Stimulated activated naive B cell treated with anti-CD40 and anti-IgM and Interleukin-4, amounts not matched to agents 10 μg/mL and 1 μg/mL and 100 μg/mL, for 72 hours (primary cell): ENCODE results near the gene CELF5.
"Not testable (repeated sequence)": the region's sequence is repeated elsewhere in the genome, so short reads cannot be mapped to it uniquely, and the experiment has no call there.

Experiments
- ATAC-seq, 2 donors: fragments of 150-1000 bp; cut with Tn5 transposase; replicated peaks; 2 replicates each; pipeline ENCODE4 v1.10.0; 2021; ENCODE audit warnings: moderate library complexity in 1 of 2
- DNase-seq: peaks from one replicate; pipeline ENCODE4 v3.0.0; 2021
- H3K27ac Mint-ChIP-seq: one replicate; pipeline ENCODE4 v1.8.0; 2022; ENCODE audit warnings: mild to moderate bottlenecking, mixed read lengths
- H3K27me3 Mint-ChIP-seq, 2 donors: one replicate each; pipeline ENCODE4 v1.8.0; 2022; ENCODE audit warnings: mixed read lengths in 2 of 2
- H3K36me3 Mint-ChIP-seq, 2 donors: one replicate each; pipeline ENCODE4 v1.8.0; 2022; ENCODE audit warnings: mixed read lengths in 2 of 2, mild to moderate bottlenecking in 1 of 2
- H3K4me1 Mint-ChIP-seq, 2 donors: one replicate each; pipeline ENCODE4 v1.8.0; 2022; ENCODE audit warnings: mixed read lengths in 2 of 2, mild to moderate bottlenecking in 1 of 2
- H3K4me3 Mint-ChIP-seq, 2 donors: one replicate each; pipeline ENCODE4 v1.8.0; 2022; ENCODE audit warnings: mild to moderate bottlenecking in 2 of 2, mixed read lengths in 2 of 2, moderate library complexity in 1 of 2
- H3K9me3 Mint-ChIP-seq, 2 donors: one replicate each; pipeline ENCODE4 v1.8.0; 2022; ENCODE audit warnings: mixed read lengths in 2 of 2, mild to moderate bottlenecking in 1 of 2

Gene CELF5

DNA sequence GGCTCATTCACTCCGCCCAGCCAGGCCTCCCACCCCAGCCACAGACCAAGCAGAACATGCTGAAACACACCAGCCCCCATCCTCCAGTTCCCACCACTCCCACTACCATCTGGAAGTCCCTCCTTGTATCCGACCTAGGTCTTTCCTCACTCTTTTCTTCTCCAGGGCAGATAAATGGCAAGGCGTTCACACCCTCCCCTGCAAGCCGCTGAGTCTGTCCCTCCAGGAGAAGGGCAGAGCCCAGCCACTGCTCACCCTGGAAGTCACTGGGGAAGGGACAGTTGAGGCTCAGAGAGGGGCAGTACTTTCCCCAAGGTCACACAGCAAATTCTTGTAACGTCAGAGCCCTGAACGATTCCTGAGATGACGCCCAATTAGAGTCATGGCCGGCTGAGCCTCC is 96.4 kb downstream of the CELF5 start:
- Mint-ChIP-seq H3K9me3 (peaks cover 5% of the 10 kb centered on the region in 2 donors), H3K4me3 (no peak overlapping the region), H3K27me3 (peaks cover 39 to 54% of the 10 kb centered on the region in 2 donors), H3K27ac (no peak overlapping the region), H3K4me1 (peaks cover 8 to 10% of the 10 kb centered on the region in 2 donors), H3K36me3 (no peaks in the 10 kb centered on the region)
- ATAC-seq (no peak), DNase-seq (no peak)

DNA sequence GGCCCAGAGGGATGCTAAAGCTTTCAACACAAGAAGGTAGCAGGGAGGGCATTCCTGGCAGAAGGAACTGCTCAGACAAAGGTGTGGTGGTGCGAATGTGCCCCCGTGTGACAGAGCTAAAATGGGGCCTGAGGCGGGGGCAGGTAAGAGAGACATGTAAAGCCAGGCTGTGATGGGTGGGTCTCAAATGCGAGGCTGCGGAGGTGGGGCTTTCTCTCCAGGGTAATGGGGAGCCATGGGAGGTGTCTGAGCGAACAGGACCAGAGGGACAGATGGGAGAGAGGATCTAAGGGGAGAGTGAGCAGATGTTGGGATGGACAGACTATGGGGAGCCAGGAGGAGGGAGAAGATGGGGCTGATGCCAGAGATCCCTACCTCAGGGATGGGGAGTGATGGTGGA is 97.2 kb downstream of the CELF5 start:
- Mint-ChIP-seq H3K27ac (no peak overlapping the region), H3K4me3 (no peak overlapping the region), H3K36me3 (no peaks in the 10 kb centered on the region), H3K4me1 (peaks cover 8 to 10% of the 10 kb centered on the region in 2 donors), H3K27me3 (peaks cover 34 to 46% of the 10 kb centered on the region in 2 donors), H3K9me3 (peaks cover 5% of the 10 kb centered on the region in 2 donors)
- ATAC-seq (no peak), DNase-seq (no peak)

DNA sequence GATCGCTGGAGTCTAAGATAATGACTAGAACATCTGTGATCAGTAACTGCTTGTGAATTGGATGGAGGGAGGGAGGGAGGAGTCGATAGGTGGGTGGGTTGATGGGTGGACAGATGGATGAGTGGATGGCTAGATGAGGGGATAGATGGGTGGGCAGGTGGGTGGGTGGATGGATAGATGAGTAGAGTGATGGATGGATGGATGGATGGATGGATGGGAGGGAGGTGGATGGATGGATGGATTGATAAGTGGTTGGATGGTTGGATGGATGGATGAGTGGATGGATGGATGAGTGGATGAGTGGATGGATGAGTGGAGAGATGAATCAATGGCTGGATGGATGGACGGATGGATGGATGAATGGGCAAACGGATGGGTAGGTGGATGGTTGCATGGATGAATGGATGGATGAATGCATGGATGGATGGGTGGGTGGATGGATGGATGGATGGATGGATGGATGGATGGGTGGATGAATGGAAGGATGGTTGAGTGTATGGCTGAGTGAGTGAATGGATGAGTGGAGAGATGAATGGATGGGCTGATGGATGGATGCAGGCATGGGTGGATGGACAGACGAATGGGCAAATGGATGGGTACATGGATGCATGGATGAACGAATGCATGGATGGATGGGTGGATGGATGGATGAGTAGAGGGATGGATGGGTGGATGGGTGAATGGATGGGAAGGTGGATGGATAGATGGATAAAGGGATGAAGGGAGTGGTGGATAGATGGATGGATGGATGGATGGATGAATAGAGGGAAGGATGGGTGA is 97.9 kb downstream of the CELF5 start:
- Mint-ChIP-seq H3K27ac (no peak overlapping the region), H3K9me3 (peaks cover 5% of the 10 kb centered on the region in 2 donors), H3K36me3 (no peaks in the 10 kb centered on the region), H3K27me3 (peaks cover 34 to 49% of the 10 kb centered on the region in 2 donors), H3K4me3 (no peak overlapping the region), H3K4me1 (peaks cover 8 to 10% of the 10 kb centered on the region in 2 donors)
- ATAC-seq (no peak), DNase-seq (no peak)

DNA sequence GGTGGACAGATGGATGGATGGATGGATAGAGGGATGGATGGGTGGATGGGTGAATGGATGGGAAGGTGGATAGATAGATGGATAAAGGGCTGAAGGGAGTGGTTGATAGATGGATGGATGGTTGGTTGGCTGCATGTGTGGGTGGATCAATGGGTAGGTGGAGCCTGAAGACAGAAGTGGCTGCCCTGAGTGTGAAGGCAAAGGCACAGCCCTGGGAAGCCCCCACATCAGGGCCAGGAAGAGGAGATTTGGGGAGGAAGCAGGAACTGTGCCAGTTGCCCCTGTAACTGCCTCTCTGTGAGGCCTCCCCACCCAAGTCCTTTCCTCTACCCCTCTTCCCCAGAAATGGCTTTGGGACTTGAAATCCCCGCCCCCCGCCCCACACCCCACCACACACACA is 98.6 kb downstream of the CELF5 start:
- peak; percentile 27 to 51 for ATAC-seq
- peaks cover 8 to 10% of the 10 kb centered on the region in 2 donors for H3K4me1 Mint-ChIP-seq

DNA sequence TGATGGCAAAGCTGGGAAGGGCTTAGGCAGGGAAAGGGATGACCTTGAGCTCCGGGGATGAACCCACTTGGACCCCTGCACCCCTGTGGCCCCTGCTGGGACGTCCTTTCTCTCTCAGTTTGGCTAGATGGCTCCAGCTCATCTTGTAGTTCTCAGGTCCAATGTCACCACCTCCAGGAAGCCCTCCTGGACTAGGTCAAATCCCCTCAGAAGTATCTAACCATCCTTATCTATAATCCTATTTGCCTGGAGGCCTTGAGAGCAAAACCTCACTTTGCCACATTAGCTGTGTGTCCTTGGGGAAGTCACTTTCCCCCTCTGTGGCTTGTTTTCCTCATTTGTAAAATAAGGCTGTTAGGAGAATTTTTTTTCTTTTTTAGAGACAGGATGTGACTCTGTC is 99.2 kb downstream of the CELF5 start:
- ATAC-seq, result no peak
- DNase-seq, result no peak
- no peak overlapping the region for H3K4me3 Mint-ChIP-seq
- H3K4me1 Mint-ChIP-seq, result peaks cover 8 to 10% of the 10 kb centered on the region in 2 donors
- peaks cover 5% of the 10 kb centered on the region in 2 donors for H3K9me3 Mint-ChIP-seq
- peaks cover 34 to 49% of the 10 kb centered on the region in 2 donors for H3K27me3 Mint-ChIP-seq
- no peaks in the 10 kb centered on the region for H3K36me3 Mint-ChIP-seq
- H3K27ac Mint-ChIP-seq, result no peak overlapping the region

More for the DNA sequence above, 98.6 kb downstream of the CELF5 start:
- H3K27me3 Mint-ChIP-seq, result peaks cover 34 to 49% of the 10 kb centered on the region in 2 donors
- no peak overlapping the region for H3K4me3 Mint-ChIP-seq
- H3K36me3 Mint-ChIP-seq, result no peaks in the 10 kb centered on the region
- H3K27ac Mint-ChIP-seq, result no peak overlapping the region
- no peak for DNase-seq
- peaks cover 5% of the 10 kb centered on the region in 2 donors for H3K9me3 Mint-ChIP-seq

DNA sequence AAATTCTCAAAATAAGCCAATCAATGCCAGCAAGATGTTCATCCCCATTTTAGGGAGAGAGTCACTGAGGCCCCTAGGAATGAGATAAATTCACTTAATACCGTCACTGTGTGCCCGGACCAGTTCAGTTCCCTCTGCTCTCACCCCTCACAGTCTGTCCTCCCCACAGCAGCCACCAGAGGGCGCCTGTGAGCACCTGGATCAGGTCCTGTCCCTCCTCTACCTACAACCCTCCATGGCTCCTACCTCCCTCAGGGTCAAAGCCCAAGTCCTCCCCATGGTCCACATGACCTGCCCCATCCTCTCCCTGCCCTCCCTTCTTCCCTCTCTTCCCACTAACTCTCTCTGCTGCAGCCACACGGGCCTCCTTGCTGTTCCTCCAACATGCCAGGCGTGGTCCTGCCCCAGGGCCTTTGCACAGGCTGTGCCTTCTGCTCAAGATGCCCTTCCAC is 100.0 kb downstream of the CELF5 start:
- no peaks in the 10 kb centered on the region for H3K36me3 Mint-ChIP-seq
- DNase-seq (peak; percentile 39), ATAC-seq (peak; percentile 68 to 73)
- peaks cover 5% of the 10 kb centered on the region in 2 donors for H3K9me3 Mint-ChIP-seq
- H3K4me3 Mint-ChIP-seq, result no peak overlapping the region
- peaks cover 34 to 52% of the 10 kb centered on the region in 2 donors for H3K27me3 Mint-ChIP-seq
- no peak overlapping the region for H3K27ac Mint-ChIP-seq
- H3K4me1 Mint-ChIP-seq, result peaks cover 8 to 10% of the 10 kb centered on the region in 2 donors

DNA sequence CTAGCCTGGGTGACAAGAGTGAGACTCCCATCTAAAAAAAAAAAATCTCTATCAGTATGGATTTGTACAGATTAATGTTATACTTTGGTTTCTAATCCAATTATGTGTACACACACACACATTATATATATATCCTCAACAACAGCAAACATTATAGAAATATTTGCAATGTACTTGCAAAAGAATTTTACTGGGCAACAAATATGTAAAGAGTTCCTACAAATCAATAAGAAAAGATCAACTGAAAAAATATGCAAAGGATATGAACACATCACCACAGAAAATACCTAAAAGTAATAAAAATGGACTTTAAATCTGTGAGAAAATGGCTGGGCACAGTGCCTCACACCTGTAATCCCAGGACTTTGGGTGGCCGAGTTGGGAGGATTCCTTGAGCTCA is 101.0 kb downstream of the CELF5 start:
- Mint-ChIP-seq H3K9me3 (peaks cover 5% of the 10 kb centered on the region in 2 donors), H3K27me3 (peaks cover 28 to 47% of the 10 kb centered on the region in 2 donors), H3K36me3 (no peaks in the 10 kb centered on the region), H3K4me1 (peaks cover 8 to 10% of the 10 kb centered on the region in 2 donors), H3K27ac (no peak overlapping the region), H3K4me3 (no peak overlapping the region)
- DNase-seq, result no peak
- no peak for ATAC-seq

DNA sequence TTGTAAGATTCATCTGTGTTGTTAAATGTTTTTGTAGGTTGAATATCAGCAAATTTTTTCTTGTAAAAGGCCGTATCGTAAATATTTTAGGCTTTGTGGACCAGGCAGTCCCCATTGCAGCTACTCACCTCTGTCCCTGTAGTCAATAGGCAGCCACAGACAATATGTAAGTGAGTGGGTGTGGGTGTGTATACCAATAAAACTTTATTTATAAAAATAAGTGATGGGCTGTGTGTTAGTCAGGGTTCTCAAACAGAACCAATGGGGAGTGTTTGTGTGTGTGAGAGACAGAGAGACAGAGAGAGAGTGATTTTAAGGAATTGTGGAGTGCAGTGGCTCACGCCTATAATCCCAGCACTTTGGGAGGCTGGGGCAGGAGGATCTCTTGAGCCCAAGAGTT is 104.3 kb downstream of the CELF5 start:
- H3K9me3 Mint-ChIP-seq, result no peaks in the 10 kb centered on the region
- H3K4me1 Mint-ChIP-seq, result no peaks in the 10 kb centered on the region
- ATAC-seq (no peak), DNase-seq (no peak)
- no peaks in the 10 kb centered on the region for H3K36me3 Mint-ChIP-seq
- peaks cover 7 to 20% of the 10 kb centered on the region in 2 donors for H3K27me3 Mint-ChIP-seq
- no peak overlapping the region for H3K4me3 Mint-ChIP-seq
- H3K27ac Mint-ChIP-seq, result no peak overlapping the region

DNA sequence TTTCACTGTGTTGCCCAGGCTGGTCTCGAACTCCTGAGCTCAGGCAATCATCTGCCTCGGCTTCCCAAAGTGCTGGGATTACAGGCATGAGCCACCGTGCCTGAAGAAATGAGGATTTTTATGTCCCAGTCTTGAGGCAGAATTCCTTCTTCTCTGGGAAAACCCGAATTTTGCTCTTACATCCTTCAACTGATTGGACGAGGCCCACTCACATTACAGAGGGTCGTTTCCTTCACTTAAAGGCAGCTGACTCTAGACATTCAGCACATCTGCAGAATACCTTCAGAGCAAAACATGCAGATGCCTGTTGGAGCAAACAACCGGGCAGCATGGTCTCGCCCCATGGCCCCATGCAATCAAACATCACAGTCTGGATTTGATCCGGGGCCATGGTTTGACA is 105.6 kb downstream of the CELF5 start:
- Mint-ChIP-seq H3K4me1 (no peaks in the 10 kb centered on the region), H3K4me3 (no peak overlapping the region), H3K27ac (no peak overlapping the region), H3K27me3 (peaks cover 0 to 17% of the 10 kb centered on the region in 2 donors), H3K36me3 (no peaks in the 10 kb centered on the region), H3K9me3 (no peaks in the 10 kb centered on the region)
- DNase-seq (no peak), ATAC-seq (no peak)

DNA sequence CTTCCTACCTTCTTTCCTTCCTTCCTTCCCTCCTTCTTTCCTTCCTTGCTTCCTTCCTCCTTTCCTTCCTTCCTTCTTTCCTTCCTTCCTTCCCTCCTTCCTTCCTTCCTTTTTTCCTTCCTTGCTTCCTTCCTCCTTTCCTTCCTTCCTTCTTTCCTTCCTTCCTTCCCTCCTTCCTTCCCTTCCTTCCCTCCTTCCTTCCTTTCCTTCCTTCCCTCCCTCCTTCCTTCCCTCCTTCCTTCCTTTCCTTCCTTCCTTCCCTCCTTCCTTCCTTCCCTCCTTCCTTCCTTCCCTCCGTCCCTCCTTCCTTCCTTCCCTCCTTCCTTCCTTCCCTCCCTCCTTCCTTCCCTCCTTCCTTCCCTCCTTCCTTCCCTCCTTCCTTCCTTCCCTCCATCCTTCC is 107.8 kb downstream of the CELF5 start:
- not testable (repeated sequence) for H3K9me3 Mint-ChIP-seq, H3K4me3 Mint-ChIP-seq, DNase-seq, H3K4me1 Mint-ChIP-seq, H3K36me3 Mint-ChIP-seq, H3K27ac Mint-ChIP-seq, ATAC-seq
- peaks cover 0 to 17% of the 10 kb centered on the region in 2 donors for H3K27me3 Mint-ChIP-seq

DNA sequence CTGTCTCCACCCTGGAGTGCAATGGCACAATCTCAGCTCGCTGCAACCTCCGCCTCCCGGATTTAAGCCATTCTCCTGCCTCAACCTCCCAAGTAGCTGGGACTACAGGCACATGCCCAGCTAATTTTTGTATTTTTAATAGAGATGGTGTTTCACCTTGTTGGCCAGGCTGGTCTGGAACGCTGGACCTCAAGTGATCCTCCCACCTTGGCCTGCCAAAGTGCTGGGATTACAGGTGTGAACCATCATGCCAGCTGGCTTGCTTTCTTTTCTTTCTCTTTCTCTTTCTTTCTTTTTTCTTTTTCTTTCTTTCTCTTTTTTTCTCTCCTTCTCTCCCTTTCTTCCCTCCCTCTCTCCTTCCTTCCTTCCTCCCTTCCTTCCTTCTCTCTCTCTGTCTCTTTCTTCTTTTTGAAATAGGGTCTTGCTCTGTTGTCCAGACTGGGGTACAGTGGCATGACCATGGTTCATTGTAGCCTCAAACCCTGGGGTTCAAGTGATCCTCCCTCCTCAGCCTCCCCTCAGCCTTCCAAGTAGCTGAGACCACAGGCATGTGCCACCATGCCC is 108.6 kb downstream of the CELF5 start:
- DNase-seq (no peak), ATAC-seq (no peak)
- Mint-ChIP-seq H3K4me1 (no peaks in the 10 kb centered on the region), H3K4me3 (no peak overlapping the region), H3K27me3 (peaks cover 0 to 22% of the 10 kb centered on the region in 2 donors), H3K36me3 (no peaks in the 10 kb centered on the region), H3K9me3 (no peaks in the 10 kb centered on the region), H3K27ac (no peak overlapping the region)

DNA sequence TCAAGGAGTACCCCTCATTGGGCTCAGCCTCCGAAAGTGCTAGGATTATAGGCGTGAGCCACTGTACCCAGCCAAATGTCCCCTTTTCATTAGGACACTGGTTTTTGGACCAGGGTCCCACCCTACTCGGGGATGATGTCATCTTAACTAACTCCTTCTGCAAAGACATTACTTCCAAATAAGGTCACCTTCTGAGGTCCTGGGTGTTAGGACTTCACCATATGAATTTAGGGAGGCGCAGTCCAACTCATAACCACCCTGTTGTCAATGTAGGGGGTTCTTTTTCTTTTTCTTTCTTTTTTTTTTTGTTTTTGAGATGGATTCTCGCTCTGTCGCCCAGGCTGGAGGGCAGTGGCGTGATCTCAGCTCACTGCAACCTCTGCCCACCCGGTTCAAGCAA is 109.2 kb downstream of the CELF5 start:
- H3K4me1 Mint-ChIP-seq, result peaks cover 2% of the 10 kb centered on the region in 2 donors
- no peak overlapping the region for H3K4me3 Mint-ChIP-seq
- ATAC-seq (no peak), DNase-seq (no peak)
- H3K27me3 Mint-ChIP-seq, result peaks cover 2 to 22% of the 10 kb centered on the region in 2 donors
- no peaks in the 10 kb centered on the region for H3K9me3 Mint-ChIP-seq
- H3K36me3 Mint-ChIP-seq, result no peaks in the 10 kb centered on the region
- no peak overlapping the region for H3K27ac Mint-ChIP-seq

DNA sequence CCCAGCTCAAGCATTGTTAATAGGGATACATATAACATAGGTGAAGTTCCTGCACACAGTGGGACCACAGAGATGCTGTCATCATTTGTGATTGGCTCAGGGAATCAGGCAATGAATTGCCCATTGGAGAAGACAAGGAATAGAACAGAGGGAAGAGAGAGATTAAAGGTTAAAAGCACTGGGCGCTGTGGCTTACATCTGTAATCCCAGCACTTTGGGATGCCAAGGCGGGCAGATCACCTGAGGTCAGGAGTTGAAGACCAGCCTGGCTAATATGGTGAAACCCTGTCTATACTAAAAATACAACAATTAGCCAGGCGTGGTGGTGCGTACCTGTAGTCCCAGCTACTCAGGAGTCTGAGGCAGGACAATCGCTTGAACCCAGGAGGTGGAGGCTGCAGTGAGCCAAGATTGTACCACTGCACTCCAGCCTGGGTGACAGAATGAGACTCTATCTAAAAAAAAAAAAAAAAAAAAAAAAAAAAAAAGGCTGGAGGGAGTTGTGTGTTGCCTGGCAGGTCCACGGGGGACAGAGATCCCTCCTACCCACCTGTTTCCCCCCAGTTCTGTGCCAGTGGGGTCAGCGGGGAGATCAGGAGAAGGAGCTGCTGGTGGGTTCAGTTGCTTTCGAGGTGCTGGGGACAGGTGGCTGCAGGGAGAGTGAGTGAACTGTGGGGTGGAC is 110.4 kb downstream of the CELF5 start:
- ATAC-seq, H3K27ac Mint-ChIP-seq, H3K36me3 Mint-ChIP-seq, H3K4me1 Mint-ChIP-seq, DNase-seq, H3K4me3 Mint-ChIP-seq, H3K9me3 Mint-ChIP-seq: not testable (repeated sequence)
- H3K27me3 Mint-ChIP-seq, result peaks cover 4 to 21% of the 10 kb centered on the region in 2 donors

DNA sequence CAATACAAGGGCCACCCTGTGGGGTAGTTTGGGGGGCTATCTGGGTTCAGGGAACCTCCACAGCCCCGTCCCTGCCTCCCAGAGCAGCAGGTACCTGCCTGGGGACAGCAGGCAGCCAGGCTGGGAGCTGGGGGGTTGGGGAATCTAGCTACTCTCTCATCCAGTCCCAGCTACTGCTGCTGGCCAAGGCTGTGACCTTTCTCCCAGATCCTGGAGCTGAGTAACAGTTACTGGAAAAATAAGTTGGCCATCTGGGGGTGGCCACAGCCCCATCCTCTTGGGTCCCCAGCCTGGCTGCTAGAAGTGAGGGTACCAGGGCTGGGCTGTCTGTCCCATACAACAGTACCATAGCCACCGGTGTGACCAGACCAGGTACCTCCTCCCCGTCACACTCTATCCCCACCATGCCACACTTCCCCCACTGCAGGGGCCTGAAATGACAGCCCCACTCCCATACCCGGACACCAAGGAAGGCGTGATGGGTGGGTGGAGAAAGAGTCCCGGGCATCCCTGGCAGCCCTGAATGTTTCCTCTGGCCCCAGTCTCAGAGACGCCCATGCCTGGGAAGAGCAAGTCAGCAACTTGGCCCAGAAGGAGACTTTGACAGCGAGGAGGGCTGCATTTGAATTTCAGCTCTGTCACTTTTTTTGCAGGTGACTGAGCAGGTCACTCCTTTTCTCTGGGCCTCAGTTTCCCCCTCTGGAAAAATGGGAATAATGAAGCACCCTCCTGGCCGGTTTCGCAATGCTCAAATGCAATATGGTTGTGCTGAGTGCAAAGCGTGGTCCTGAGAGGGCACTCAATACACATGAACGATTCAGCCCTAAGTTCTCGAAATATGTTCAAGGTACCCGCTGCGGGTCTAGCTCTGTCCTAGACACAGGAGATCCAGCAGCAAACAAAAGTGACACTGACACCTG is 111.2 kb downstream of the CELF5 start:
- Mint-ChIP-seq H3K36me3 (no peaks in the 10 kb centered on the region), H3K4me1 (peaks cover 4 to 6% of the 10 kb centered on the region in 2 donors), H3K4me3 (no peak overlapping the region), H3K9me3 (no peaks in the 10 kb centered on the region), H3K27ac (no peak overlapping the region), H3K27me3 (peaks cover 4 to 24% of the 10 kb centered on the region in 2 donors)
- no peak for ATAC-seq
- no peak for DNase-seq
